OCI-LY7 (cell line): ENCODE results near the gene FDXACB1.

ENCODE experiments used
- CTCF ChIP-seq: fragments of 200-600 bp; sonication (generic); conservative IDR thresholded peaks from 2 replicates; pipeline ENCODE4 v1.5.1; 2014; ENCODE audit warnings: mild to moderate bottlenecking, antibody characterized with exemption, low read length, moderate library complexity, mixed read lengths
- EZH2phosphoT487 ChIP-seq: fragments of 200-600 bp; sonication (generic); IDR thresholded peaks from 2 replicates; pipeline ENCODE4 v1.6.1; 2018; ENCODE audit warnings: low read depth, borderline replicate concordance, mild to moderate bottlenecking, mixed run types, antibody characterized with exemption, low read length, moderate library complexity, mixed read lengths

- TF ChIP-seq CTCF (no peak), EZH2phosphoT487 (no peak)
Observed at GRCh38 chr11:111860257-111860656, 18.7 kb downstream of the FDXACB1 start.
